Hematopoietic multipotent progenitor cell treated with erythropoietin and hydrocortisone succinate and interleukin-3 and kit ligand, for 15 days (in vitro differentiated cells): Measurements from ENCODE around the gene TMEM260.

Source experiments
- DNase-seq: peaks from one replicate; pipeline ENCODE4 v3.0.0-alpha.2; 2015; ENCODE audit warnings: low spot score

Gene TMEM260

DNA sequence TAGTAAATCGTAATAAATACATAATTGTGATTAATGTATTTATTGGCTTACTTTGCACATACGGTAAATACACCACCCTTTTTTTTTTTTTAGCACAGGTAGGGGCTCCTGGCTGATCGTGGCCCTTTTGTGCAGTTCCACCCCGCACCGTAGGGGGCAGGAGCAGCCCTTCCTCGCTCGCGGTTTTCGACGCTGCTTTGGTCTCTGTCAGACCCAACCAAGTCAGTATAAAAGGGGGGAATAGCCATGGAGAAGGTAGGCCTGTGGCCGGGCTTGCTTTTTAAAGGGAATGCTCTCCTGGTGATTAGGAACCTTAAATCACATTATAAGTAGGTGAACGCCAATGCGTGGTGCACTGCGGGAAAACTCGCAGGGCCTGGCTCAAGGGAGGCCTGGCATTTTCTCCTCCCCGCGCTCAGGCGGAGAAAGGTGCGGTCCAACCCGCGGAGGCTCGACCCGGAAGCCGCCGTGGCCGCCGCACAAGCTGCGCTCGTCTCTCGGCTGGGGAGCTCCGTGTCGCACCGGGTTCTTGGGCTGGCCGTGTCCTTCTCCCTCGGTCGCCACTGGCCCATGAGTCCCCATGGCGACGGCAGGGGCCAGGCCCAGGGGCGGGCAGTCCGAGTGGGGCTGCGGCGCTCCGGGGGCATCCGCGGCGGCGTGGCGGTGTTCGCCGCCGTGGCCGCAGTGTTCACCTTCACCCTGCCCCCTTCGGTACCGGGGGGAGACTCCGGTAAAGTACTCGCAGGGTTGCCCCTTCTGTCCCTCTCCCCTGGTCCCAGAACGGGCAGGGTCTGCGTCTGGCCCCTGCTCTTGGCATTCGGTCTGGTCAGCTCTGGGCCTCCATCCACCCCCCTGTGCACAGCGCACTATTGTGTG, at the start of gene TMEM260:
Gene TMEM260, plus strand, starts transcription at position 454 of the 876 bp plus-strand sequence. Its CDS starts 117 bp downstream, at position 571.
- DNase-seq: peak; percentile 93

DNA sequence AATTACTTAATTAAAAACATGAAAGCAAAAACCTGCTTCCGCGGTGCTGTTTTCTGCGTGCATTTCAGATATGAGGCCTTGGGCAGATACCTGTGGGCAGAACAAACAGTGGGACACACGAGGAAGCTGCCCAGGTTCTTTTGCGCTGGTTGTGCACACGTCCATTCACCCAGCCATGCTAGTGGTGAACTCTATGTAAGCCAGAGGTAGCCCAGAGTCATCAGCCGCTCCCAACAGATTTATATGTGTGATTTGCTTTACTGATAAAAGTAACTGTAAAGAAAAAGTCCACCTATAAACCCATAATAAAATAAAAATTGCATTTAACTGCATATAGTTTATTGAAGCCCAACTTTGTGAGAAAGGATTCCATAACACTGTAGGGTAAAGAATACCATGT, 47.1 kb upstream of the TMEM260 start:
- DNase-seq: no peak

DNA sequence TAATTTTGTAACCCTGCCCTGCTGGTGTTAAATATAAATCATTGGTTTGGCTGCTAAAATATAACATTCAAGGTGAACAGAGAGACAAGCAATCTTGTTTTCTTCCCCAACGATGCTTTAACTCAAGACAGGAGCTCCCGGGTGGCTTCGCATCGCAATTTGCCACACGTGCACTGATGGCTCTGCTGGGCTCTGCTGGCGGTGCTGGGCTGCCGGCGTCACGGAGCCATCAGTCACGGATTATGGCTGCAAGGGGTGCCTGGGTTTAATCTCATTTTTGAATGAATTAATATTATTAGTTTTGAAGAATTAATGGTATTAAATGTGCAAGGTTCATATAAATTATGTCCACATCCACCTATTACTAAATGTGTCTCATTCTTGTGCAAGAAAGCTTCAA, 44.9 kb upstream of the TMEM260 start:
- DNase-seq: no peak

GRCh38 chr14:56539862-56540261, 39.7 kb upstream of the TMEM260 start:
- DNase-seq: no peak

DNA sequence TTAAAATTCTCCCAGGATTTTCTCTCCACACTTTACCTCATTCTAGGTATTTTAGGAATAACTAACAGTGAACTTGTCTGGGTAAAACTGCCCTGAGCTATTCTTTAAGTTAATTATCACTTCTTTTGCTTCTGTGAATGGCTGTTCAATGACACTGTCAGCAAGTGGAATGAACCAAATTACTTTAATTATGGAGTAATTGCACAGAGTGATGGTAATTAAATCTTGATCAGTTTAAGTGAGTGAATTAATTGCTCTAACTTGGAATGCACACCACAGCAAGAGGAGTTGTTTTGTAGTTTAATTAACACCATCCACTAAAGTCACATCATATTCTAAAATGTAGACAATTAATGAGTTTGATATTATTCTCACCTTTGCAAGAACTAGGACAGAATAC, 36.2 kb upstream of the TMEM260 start:
- no peak for DNase-seq

GRCh38 chr14:56549721-56550120, 29.9 kb upstream of the TMEM260 start:
- no peak for DNase-seq

DNA sequence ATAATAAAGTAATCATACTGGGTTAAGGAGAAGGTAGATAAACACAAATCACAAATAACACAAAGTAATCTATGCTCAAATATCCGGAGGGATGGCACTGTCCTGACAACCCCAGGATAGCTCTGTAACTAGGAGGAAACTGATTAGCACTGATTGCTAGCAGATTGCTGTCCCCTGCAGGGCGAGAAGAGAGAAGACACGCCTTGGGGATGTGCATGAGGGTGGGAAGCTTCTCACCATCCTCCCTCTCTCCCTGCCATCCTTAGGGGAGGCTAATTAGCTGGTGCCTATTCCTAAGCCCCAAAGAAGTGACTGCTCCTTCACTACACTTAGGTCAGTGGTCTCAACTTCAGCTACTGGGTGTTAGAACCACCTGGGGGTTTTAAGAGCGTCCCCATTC, 27.0 kb upstream of the TMEM260 start:
- DNase-seq: no peak

DNA sequence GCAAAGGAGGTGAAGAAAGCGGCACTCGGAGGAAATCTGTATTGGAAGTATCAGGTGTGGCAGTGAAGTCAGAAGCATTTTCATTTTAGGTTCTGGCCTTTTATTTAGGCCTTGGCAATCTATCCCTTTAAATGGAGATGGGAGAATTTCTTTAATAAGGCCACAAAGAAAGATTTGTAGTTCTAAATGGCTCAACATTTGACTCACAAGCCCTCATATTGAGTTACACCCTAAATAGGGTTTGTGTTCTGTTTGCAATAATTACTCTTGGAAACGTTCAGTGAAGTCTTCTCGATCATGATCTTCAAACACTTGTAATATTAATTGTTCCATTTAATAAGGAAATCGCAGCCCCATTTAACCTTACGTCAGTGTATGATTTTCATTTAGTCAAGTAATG, 25.3 kb upstream of the TMEM260 start:
- DNase-seq: no peak

GRCh38 chr14:56555921-56556570, 23.6 kb upstream of the TMEM260 start:
- no peak for DNase-seq

- no peak for DNase-seq
These were observed 20.4 kb upstream of the TMEM260 start for GRCh38 chr14:56559182-56559581.

DNA sequence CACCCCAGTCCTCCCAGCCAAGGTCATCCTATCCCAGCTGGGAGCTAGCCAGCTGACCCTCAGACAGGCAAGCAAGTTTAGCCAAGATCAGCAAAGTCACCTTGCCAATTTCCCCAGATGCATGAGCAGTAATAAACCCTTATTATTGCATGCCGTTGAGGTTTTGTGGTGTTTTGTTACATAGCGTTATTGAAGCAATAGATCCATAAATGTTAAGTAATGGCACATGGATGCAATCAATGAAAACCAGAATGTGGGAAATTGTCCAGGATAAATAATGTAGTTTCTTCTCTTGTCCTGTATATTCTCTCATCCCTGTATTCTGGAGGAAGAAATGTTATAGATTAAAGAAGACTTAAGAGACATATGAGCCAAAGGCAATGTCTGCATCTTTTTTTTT, 18.0 kb upstream of the TMEM260 start:
- DNase-seq: no peak

DNA sequence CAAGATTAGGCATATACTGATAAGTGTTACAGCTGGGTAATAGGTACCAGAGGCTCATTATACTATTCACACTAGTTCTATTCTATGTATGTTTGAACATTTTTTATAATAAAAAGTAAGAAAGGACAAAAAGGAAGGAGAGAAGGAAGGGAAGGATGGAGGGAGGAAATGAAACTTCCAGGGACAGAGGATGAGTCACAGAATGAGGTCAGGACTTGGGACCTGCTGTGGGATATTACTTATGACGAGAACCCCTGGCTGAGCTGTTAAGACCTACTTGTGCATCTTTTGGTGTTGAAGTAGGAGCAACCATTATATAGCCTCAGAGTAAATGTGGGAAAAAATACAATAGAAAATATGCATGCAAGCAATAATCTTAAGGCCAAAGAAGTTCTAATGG, 16.7 kb upstream of the TMEM260 start:
- no peak for DNase-seq

- no peak for DNase-seq
These were observed 10.4 kb upstream of the TMEM260 start for GRCh38 chr14:56569174-56569573.

GRCh38 chr14:56570295-56570694, 9.3 kb upstream of the TMEM260 start:
- no peak for DNase-seq

GRCh38 chr14:56580221-56580711, 668 bp downstream of the TMEM260 start:
- no peak for DNase-seq

- no peak for DNase-seq
These were observed 1.6 kb downstream of the TMEM260 start for GRCh38 chr14:56581041-56581727.

GRCh38 chr14:56585461-56586084, 6.0 kb downstream of the TMEM260 start:
- DNase-seq: no peak

- no peak for DNase-seq
These were observed 8.1 kb downstream of the TMEM260 start for GRCh38 chr14:56587701-56588100.

DNA sequence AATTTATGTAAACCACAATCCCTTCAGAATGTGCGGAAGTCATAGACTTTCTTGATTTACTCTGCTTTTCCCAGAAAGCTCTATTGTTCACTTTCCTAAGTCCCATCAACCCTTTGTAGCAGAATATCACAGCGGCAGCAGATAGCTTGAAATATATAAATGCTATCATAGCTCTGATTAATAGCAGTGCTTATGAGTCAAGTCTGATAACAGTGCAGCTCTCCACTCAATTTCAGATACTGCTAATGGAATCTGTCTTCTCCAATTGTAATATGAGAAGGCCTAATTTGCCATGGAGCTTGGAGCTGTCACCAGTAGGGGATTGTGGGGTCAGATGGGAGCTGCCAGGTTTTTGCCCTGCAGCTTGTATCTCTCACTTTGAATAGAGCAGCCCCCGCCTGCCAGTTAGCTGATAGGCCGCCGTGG, 10.9 kb downstream of the TMEM260 start:
- DNase-seq: no peak

GRCh38 chr14:56592746-56593544, 13.3 kb downstream of the TMEM260 start:
- no peak for DNase-seq

GRCh38 chr14:56594428-56594827, 14.8 kb downstream of the TMEM260 start:
- no peak for DNase-seq
